ENCODE data around the gene HIVEP3.

The HIVEP3 gene

GRCh38 chr1:41902664-41903063, 16.1 kb downstream of the HIVEP3 start:
- H3K27ac ChIP-seq (replicated peaks), result no peak overlapping the region
- no peak for DNase-seq (ENCODE audit: low read depth in 1 of 2, low spot score in 1 of 2)
- H3K27me3 ChIP-seq (ENCODE audit: insufficient read depth, poor library complexity, severe bottlenecking), result no peaks in the 10 kb centered on the region
- no peak for TF ChIP-seq SPI1 (IDR thresholded peaks at IDR 0.05; ENCODE audit: borderline replicate concordance, low read depth)
- TF ChIP-seq GABPA (IDR thresholded peaks at IDR 0.05; ENCODE audit: low read depth), result no peak
- TF ChIP-seq, protein P1, sequence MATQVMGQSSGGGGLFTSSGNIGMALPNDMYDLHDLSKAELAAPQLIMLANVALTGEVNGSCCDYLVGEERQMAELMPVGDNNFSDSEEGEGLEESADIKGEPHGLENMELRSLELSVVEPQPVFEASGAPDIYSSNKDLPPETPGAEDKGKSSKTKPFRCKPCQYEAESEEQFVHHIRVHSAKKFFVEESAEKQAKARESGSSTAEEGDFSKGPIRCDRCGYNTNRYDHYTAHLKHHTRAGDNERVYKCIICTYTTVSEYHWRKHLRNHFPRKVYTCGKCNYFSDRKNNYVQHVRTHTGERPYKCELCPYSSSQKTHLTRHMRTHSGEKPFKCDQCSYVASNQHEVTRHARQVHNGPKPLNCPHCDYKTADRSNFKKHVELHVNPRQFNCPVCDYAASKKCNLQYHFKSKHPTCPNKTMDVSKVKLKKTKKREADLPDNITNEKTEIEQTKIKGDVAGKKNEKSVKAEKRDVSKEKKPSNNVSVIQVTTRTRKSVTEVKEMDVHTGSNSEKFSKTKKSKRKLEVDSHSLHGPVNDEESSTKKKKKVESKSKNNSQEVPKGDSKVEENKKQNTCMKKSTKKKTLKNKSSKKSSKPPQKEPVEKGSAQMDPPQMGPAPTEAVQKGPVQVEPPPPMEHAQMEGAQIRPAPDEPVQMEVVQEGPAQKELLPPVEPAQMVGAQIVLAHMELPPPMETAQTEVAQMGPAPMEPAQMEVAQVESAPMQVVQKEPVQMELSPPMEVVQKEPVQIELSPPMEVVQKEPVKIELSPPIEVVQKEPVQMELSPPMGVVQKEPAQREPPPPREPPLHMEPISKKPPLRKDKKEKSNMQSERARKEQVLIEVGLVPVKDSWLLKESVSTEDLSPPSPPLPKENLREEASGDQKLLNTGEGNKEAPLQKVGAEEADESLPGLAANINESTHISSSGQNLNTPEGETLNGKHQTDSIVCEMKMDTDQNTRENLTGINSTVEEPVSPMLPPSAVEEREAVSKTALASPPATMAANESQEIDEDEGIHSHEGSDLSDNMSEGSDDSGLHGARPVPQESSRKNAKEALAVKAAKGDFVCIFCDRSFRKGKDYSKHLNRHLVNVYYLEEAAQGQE (IDR thresholded peaks at IDR 0.05; ENCODE audit: insufficient replicate concordance, low read depth), result no peak
- TF ChIP-seq CTCF (IDR thresholded peaks at IDR 0.05; ENCODE audit: insufficient read depth, low read length), result no peak
- no peak for TF ChIP-seq POLR2AphosphoS5 (IDR thresholded peaks at IDR 0.05; ENCODE audit: low read depth)
- no peak overlapping the region for H3K4me3 ChIP-seq (replicated peaks; ENCODE audit: insufficient read depth, low read length)

DNA sequence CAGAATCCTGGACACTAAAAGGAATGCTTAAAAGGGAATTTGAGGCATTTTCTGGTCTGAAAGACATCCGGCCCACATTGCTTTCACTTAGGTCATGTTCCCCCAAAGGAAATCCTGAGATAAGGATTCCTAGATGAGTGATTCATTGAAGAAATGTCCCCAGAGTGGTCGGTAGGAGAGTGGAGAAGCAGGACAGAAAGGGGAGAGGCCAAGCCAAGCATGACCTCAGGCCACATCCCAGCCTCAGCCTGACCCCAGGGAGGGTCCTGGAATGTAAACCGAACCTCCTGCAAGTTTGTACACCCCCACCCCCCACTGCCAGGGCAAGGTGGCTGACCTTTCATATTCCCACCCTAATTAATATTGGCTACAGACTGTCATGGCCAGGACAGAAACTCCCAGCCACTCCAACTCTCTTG, 16.6 kb downstream of the HIVEP3 start:
- DNase-seq (ENCODE audit: low read depth in 1 of 2, low spot score in 1 of 2), result no peak
- H3K27ac ChIP-seq (replicated peaks), result no peak overlapping the region
- H3K4me3 ChIP-seq (replicated peaks; ENCODE audit: insufficient read depth, low read length), result no peak overlapping the region
- H3K27me3 ChIP-seq (ENCODE audit: insufficient read depth, poor library complexity, severe bottlenecking), result no peaks in the 10 kb centered on the region
- TF ChIP-seq CTCF (IDR thresholded peaks at IDR 0.05; ENCODE audit: insufficient read depth, low read length) (no peak), POLR2AphosphoS5 (IDR thresholded peaks at IDR 0.05; ENCODE audit: low read depth) (no peak), SPI1 (IDR thresholded peaks at IDR 0.05; ENCODE audit: borderline replicate concordance, low read depth) (no peak), GABPA (IDR thresholded peaks at IDR 0.05; ENCODE audit: low read depth) (no peak)
- TF ChIP-seq, protein P1 (IDR thresholded peaks at IDR 0.05; ENCODE audit: insufficient replicate concordance, low read depth), result no peak

DNA sequence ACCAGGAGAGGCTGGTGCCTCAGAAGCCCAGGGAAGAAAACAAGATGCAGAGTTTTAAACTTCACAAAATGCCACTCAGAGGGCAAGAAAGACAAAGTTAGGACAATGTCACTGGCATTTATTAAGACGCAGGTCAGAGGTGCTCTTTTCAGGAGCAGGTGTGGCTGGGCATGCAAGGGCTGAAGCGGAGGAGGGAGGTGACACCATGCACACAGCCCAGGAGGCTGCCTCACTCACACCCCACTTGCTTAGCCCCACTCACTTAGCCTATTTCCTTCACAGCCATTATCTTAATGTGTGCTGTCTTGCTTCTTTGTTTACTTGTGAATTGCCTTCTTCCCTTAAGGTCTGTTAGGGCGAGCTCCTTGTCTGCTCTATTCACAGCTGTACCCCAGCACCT, 17.2 kb downstream of the HIVEP3 start:
- no peak overlapping the region for H3K27ac ChIP-seq (replicated peaks)
- TF ChIP-seq CTCF (IDR thresholded peaks at IDR 0.05; ENCODE audit: insufficient read depth, low read length) (no peak), POLR2AphosphoS5 (IDR thresholded peaks at IDR 0.05; ENCODE audit: low read depth) (no peak)
- no peak for DNase-seq (ENCODE audit: low read depth in 1 of 2, low spot score in 1 of 2)

More for the DNA sequence above, 17.2 kb downstream of the HIVEP3 start:
- H3K27me3 ChIP-seq (ENCODE audit: insufficient read depth, poor library complexity, severe bottlenecking), result no peaks in the 10 kb centered on the region
- no peak overlapping the region for H3K4me3 ChIP-seq (replicated peaks; ENCODE audit: insufficient read depth, low read length)
